RPMI8226 (cell line): Measurements from ENCODE around the gene KTN1.

Experiments
- DNase-seq: peaks from one replicate; pipeline ENCODE4 v3.0.0-alpha.2; 2015

Gene KTN1

DNA sequence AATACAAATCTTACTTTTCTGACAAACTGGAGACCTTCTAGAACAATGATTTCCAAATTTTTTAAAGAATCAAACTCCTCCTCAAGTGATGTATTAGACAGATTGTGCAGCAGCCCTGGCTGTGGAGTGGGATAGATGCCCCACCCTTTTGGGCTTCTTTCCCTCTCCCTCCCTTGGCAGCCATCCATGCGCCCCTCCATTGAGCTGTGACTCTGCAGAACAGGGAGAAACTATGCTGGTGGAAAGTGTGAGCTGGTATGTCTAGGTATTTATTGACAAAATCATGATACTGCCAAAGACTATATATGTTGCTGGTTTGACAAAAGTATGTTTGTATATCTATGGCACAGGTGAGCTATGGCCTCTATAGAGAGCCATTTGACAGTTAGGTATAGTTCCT, 138.5 kb downstream of the KTN1 start:
- no peak for DNase-seq

- DNase-seq, result no peak
Observed at GRCh38 chr14:55720796-55721195, 140.8 kb downstream of the KTN1 start.

GRCh38 chr14:55721353-55721752, 141.3 kb downstream of the KTN1 start:
- DNase-seq, result no peak

GRCh38 chr14:55722054-55722453, 142.0 kb downstream of the KTN1 start:
- DNase-seq, result no peak

- DNase-seq, result no peak
Observed at GRCh38 chr14:55724736-55725135, 144.7 kb downstream of the KTN1 start.

GRCh38 chr14:55730592-55731310, 150.7 kb downstream of the KTN1 start:
- DNase-seq, result no peak

GRCh38 chr14:55731311-55731872, 151.4 kb downstream of the KTN1 start:
- no peak for DNase-seq

DNA sequence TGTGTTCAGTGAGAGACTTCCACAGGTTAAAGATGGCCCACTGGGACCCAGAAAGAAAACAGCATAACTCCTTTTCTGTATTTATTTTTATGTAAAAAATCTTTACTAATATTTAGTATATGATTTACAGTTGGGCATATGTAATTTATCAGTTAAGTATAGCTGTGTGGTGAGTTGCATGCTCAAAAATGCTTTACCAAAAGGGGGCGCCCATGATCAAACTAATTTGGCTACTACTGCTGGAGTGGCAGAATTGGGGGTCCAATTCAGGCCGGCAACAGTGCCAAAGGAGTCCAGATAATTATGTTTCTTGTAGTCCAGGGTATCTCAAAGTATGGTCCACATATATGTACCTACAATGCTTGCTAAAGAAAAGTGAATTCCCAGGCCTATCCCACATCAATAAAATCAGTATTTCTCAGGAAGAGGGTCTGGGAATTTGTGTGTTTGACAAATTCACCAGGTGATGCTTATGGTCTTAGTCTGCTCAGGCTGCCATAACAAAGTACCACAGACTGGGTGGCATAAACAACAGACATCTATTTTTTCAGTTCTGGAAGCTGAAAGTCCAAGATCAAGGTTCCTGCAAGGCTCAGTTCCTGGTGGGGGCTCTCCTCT, 152.0 kb downstream of the KTN1 start:
- peak; percentile 37 for DNase-seq

DNA sequence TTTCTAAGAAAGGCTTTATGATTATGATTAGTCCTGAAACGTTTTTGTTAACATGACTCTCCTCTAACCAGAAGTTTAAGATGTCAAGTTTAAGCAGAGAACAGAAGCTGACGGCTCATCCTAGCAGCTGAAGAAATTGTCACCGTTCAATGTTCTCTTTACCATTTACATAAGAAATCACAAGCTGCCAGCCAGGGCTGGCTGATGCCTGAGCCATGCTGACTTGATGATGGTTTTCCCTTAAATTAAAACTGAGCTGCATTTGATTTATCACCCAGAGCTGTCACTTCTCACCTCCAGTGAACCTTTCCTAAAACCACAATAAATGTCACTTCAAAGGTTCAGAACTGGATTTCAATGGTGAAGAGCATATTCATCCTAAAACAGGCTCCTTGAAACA, 153.6 kb downstream of the KTN1 start:
- DNase-seq, result no peak
